Umbilical cord (tissue), 2 donors: ENCODE data around the gene MSH5. TPM values are rescaled to one million over a fixed set of nuclear protein-coding genes. Genes with fewer than 3 reads are reported as not detected.

Experiments
- DNase-seq: peaks from one replicate; pipeline ENCODE4 v3.0.0-alpha.2; 2015; ENCODE audit warnings: low spot score
- total RNA-seq: library from RNA; depleted of rRNA; stranded (reverse); fragments of >200 nt; gene quantifications from one replicate; pipeline ENCODE4 v1.2.3, GENCODE V29; 2014; ENCODE audit warnings: low replicate concordance; ENCODE audit not compliant: insufficient read depth

Gene MSH5
- total RNA-seq, 1 donor from 2014 or later, result 8.2 TPM

- DNase-seq, result peak; percentile 97
These were observed 10.3 kb upstream of the MSH5 start for GRCh38 chr6:31729515-31729978.

DNA sequence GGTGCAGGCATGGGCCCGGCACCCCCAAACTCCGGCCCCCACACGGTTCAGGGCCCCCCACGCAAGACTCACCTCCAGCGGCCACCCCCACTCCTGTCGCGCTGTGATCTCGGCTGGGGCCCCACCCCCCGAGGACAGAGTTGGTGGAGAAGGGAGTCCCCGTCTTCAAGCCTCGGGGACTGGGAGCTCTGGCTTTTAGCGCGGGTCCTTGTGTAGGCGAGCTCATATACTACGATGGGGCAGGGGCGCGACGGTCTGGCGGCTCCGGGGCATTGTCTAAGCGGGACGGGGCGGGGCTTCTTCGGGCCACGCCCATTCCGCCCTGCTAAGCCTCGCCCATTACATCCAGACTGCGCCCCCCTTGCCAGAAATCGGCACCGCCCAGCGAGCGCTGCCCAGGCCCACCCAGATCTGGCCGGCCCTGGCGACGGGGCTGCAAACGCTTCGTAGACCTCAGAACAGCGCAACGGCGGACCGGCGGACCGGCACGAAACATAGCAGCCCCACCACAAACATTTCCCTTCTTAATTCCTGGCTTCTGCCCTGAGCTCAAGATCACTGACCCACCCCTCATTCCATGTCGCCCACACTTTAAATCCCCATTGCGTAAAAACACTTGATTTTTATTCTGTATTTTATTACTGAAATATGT lies 9.7 kb upstream of the MSH5 start:
- DNase-seq, result peak; percentile 94

GRCh38 chr6:31730631-31731086 lies 9.1 kb upstream of the MSH5 start:
- DNase-seq, result no peak

- no peak for DNase-seq
These were observed 7.8 kb upstream of the MSH5 start for GRCh38 chr6:31732029-31732428.

DNA sequence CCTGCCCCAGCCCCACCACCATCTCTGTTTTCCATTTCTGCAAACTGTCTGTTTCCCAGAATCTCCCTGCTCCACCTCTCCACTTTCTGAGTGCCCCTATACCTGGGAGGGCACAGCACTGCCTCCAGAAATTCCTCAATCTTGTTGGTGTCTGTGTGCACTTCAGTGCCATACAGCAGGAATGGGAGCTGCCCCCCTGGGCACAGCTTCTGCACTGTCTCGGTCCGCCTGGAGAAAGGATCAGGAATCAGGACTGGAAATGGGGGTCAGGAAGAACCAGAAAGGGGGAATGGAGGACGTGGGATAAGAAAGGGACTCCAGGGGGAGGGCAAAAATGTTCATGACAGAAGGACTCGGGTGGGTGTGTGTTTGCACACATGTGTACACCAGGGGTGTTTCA lies 6.1 kb upstream of the MSH5 start:
- no peak for DNase-seq

DNA sequence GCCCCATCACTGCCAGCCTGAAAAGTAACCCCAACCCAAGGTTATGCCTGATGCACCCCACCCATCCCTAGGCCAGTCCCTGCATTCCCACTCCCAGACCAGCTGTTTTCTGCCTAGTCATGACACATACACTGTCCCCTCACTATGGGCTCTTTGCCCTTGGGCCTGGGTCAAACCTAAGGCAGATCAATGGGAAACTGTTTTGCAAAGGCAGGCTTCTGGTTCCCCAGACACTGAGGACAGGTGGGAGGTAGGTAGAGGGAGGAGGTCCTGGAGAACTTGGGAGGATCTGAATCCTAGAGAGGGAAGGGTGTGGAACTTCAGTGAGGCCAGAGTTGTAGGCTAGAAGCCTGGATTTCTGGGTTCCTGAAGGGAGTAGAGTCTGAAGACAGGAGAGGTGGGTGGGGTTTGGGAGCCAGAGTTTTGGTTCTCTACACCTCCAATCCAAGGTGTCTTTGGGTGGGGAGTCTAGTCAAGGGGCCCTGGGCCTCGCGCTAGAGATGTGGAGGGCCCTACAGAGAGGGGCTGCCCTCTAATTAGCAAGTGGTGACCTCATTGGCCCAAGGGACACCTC lies 5.5 kb upstream of the MSH5 start:
- no peak for DNase-seq

DNA sequence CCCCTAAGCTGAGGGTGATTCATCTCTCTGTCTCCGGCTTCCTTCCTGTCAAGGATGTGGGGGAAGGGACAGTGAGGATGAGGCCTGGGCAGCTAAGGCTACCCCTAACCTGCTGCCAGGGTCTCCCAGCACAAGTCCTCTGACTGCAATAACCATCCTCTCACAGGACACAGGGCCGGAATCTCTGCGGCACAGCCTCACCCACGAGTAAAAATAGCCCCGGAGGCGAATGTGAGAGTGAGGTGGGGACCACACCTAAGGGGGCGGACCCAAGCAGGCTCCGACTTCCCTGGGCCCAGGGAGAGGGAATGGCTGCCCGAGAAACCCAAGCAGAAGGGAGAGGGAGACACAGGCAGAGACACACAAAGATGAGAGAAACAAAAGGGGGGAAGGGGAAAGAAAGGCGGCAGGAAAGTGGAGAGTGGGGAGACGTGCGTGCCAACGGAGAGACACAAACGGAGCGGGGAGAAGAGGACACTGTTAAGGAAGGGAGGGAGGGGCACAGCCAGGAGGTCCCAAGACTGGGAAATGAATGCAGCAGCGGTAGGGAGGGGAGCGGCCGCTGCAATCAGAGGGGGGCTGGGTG lies 4.9 kb upstream of the MSH5 start:
- DNase-seq, result peak; percentile 80

- DNase-seq, result peak; percentile 96
These were observed 3.6 kb upstream of the MSH5 start, which contains the start of gene CLIC1 for GRCh38 chr6:31736021-31736767. Gene CLIC1, minus strand, starts transcription at chr6:31736530. Its CDS starts 230 bp downstream, at chr6:31736300.

GRCh38 chr6:31736768-31737314 lies 3.0 kb upstream of the MSH5 start:
- no peak for DNase-seq

DNA sequence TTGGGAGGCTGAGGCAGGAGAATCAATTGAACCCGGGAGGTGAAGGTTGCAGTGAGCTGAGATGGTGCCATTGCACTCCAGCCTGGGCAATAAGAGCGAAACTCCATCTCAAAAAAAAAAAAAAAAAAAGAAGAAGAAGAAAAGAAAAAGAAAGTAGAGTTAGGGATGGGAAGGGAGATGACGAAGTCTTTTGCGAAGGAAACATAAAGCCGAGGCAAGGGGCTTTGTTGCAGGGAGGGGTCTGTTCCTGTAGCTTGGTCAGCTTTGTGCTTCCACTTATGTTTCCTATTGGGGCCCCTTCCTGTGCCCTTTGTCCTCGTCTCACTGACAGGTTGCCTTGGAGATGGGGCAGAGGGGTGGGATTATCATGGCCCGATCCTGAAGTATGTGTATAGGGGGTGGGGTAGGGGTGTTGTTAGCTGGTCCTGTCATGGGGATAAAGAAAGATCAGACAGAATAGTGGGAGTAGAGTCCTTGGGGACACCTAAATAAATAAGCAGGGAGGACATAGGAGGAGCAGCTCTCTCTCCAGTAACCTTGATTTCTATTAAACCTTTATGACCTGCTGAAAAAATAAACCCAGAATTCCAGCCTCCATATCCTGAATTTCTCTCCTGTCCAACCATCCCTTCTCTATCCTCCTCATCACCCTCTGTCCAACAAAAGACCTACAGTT lies 2.4 kb upstream of the MSH5 start:
- DNase-seq, result peak; percentile 66

- peak; percentile 93 for DNase-seq
These were observed 1.5 kb upstream of the MSH5 start for GRCh38 chr6:31737991-31738979.

DNA sequence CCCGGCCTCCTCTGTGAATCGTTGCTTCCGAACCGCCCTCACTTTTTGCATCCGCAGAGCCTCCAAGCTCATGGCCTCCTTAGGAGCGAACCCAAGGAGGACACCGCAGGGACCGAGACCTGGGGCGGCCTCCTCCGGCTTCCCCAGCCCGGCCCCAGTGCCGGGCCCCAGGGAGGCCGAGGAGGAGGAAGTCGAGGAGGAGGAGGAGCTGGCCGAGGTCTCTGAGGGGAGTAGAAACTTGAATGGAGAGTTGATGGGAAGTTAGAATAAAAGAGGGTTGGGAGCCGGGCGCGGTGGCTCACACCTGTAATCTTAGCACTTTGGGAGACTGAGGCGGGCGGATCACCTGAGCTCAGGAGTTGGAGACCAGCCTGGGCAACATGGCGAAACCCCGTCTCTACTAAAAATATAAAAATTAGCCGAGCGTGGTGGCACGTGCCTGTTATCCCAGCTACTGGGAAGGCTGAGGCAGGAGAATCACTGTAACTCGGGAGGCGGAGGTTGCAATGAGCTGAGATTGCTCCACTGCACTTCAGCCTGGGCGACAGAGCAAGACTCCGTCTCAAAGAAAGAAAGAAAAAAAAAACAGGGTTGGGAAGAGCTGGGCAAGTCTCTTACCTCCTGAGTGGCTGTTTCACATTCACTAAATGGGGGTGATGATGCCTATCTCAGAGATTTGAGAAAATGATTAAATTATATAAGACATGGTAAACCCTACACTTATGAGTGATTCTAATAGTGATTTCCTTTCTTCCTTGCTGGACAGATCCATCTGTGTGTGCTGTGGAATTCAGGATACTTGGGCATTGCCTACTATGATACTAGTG lies 805 bp downstream of the MSH5 start:
- no peak for DNase-seq

DNA sequence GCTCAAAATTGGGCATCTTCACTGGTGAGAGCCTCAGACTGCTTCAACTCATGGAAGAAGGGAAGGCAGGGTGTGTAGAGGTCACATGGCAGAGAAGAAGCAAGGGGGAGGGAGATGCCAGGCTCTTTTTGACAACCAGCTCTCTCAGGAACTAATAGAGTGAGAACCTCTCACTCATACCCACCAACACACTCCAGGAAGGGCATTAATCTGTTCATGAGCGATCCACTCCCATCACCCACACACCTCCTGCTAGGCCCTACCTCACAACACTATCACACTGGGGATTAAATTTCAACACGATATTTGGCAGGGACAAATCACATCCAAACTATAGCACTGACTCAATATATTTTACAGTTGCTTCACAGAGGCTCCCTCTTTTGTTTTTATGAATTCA lies 2.0 kb downstream of the MSH5 start:
- no peak for DNase-seq

- DNase-seq, result no peak
These were observed 3.1 kb downstream of the MSH5 start for GRCh38 chr6:31742894-31743293.

- no peak for DNase-seq
These were observed 4.6 kb downstream of the MSH5 start for GRCh38 chr6:31744422-31744821.

DNA sequence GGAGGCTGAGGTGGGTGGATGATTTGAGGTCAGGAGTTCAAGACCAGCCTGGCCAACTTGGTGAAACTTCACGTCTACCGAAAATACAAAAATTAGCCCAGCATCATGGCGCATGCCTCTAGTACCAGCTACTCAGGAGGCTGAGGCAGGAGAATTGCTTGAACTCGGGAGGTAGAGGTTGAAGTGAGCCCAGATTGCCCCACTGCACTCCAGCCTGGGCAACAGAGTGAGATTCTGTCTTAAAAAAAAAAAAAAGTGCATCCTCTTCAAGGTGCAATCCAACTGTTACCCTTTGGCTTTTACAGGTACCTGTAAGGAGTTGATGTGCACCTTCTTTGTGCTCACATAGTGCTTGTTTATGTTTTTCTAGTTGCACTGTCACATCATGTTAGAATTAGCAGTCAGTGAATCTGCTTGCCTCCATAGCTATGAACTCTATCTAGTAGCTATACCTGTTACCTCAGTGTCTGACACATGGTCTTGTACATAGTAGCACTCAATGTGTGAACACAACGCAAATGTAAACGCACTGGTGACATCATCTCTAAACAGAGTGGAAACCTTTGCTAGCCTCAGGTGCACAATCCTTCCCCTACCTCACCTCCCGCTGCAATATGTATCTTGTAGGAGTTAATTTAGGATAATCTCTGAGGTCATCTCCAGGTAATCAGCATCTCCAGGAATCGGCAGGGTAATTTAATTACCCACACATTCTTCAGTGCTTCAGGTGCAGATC lies 9.7 kb downstream of the MSH5 start:
- no peak for DNase-seq

- no peak for DNase-seq
These were observed 10.7 kb downstream of the MSH5 start for GRCh38 chr6:31750411-31751022.

- no peak for DNase-seq
These were observed 13.0 kb downstream of the MSH5 start for GRCh38 chr6:31752739-31753319.
